Mucosa of descending colon (tissue), 3 donors: ENCODE measurements around the gene CD38. TPM values are rescaled to one million over a fixed set of nuclear protein-coding genes. Genes with fewer than 3 reads are reported as not detected.

ENCODE experiments used
- ATAC-seq: fragments of 200-7000 bp; cut with Tn5 transposase; one replicate; pipeline ENCODE4 v1.9.1; 2020; ENCODE audit warnings: mild to moderate bottlenecking, moderate library complexity
- DNase-seq, 3 donors: peaks; one replicate each; pipeline ENCODE4 v3.0.0-alpha.2; 2020
- H3K36me3 ChIP-seq: fragments of 200-600 bp; one replicate; pipeline ENCODE4 v1.8.0; 2021; ENCODE audit warnings: low read depth, mild to moderate bottlenecking
- H3K4me1 ChIP-seq: fragments of 200-600 bp; one replicate; pipeline ENCODE4 v1.8.0; 2021; ENCODE audit warnings: low read depth, mild to moderate bottlenecking
- H3K4me3 ChIP-seq: fragments of 200-600 bp; one replicate; pipeline ENCODE4 v1.8.0; 2021; ENCODE audit warnings: mild to moderate bottlenecking
- H3K9me3 ChIP-seq: fragments of 200-600 bp; one replicate; pipeline ENCODE4 v1.8.0; 2021; ENCODE audit warnings: mild to moderate bottlenecking
- intact Hi-C, 2 donors: fragments of 100-400 bp; cut with DNase I in 1 of 2; cut with micrococcal nuclease in 1 of 2; formaldehyde crosslinking; loops; one replicate each; pipeline versions ENCODE4 v1.11.0 to v1.11.1; 2022; cut with DNase I, micrococcal nuclease
- total RNA-seq, 3 donors: library from RNA; stranded (reverse); fragmentation: NEBNext Ultra II Directional in 2 of 3; extraction: Animal tissue kit (Norgen Biotek cat#: 25700) in 2 of 3; gene quantifications; one replicate each; pipeline versions ENCODE4 v1.2.1 to v1.2.4, GENCODE V29; 2021 to 2023
- TF ChIP-seq, protein P1 (sequence below): fragments of 200-600 bp; IDR thresholded peaks from one replicate; pipeline ENCODE4 v1.8.0; 2022; ENCODE audit warnings: antibody characterized with exemption, mild to moderate bottlenecking
- donor health status: DM: no; HTN: no; CAD: no; lungs with moderate emphysema.
- donor health status: DM: no; HTN: no; CAD: no.
- donor health status: DM: no; HTN: yes; CAD: no.

CD38 gene
- total RNA-seq, 3 donors from 2014 or later, result 1.8 to 6.2 (median 3.8) TPM

DNA sequence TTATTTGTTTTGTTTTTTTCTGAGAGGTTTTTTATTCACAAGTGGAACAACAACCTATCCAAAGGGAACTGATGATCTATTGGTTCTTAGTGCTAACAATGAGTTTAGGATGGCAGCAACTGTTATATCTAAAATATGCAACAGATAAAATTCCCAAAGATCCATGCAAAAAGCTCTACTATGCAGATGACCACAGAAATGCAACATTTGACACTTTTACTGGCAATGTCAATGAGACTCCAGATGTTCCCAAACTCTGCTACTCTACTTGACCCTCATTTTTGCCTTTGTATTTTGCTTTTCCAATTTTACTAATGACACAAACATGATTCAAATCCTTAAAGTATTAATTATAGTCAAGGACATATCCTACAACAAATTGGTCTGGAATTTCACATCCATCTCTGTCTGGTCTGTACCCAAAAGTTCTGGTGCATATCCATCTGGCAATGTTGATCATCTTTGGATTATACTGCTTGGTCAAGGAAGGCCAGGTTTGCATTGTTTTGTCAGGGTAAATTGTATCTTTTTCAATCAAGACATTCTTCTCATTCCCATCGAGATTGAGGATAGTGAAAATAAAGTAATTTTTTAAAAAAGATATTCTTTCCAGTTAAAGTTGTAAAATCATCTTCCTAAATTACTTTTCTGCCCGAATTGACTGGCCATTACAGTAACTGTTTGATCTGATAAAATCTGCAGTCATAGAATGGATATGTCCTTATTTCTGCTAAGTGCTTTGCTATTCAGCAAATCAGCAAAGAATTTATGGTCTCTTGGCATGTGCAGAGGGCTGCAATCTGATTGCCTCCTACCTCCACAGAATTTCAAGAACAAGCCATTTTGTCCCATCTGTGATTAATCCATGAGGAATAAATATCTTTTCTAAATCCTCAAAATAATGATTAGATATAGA is 86.8 kb downstream of the CD38 start:
- H3K9me3 ChIP-seq, result no peaks in the 10 kb centered on the region
- no peaks in the 10 kb centered on the region for H3K36me3 ChIP-seq
- H3K4me3 ChIP-seq, result no peak overlapping the region
- intact Hi-C loops, result no loop called here
- no peak for DNase-seq
- H3K4me1 ChIP-seq, result no peaks in the 10 kb centered on the region
- TF ChIP-seq, protein P1, sequence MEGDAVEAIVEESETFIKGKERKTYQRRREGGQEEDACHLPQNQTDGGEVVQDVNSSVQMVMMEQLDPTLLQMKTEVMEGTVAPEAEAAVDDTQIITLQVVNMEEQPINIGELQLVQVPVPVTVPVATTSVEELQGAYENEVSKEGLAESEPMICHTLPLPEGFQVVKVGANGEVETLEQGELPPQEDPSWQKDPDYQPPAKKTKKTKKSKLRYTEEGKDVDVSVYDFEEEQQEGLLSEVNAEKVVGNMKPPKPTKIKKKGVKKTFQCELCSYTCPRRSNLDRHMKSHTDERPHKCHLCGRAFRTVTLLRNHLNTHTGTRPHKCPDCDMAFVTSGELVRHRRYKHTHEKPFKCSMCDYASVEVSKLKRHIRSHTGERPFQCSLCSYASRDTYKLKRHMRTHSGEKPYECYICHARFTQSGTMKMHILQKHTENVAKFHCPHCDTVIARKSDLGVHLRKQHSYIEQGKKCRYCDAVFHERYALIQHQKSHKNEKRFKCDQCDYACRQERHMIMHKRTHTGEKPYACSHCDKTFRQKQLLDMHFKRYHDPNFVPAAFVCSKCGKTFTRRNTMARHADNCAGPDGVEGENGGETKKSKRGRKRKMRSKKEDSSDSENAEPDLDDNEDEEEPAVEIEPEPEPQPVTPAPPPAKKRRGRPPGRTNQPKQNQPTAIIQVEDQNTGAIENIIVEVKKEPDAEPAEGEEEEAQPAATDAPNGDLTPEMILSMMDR, result no peak
- no peak for ATAC-seq

DNA sequence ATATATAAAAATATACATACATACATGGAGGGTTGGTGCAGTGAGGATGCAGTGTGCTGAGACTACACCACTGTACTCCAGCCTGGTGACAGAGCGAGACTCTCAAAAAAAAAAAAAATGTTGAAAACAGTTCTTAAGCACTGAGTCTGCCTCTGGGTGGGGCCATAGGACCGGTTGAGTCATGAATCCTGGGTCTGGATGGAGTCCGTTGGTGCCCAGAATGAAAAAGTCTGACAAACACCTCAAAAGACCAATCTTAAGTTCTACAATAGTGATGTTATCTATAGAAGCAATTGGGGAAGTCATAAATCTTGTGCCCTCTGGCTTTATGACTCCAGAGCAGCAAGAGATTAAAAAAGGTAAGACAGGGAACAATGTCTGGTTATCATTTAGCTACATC is 90.0 kb downstream of the CD38 start:
- Histone ChIP-seq H3K36me3 (no peaks in the 10 kb centered on the region), H3K4me3 (no peak overlapping the region), H3K9me3 (no peaks in the 10 kb centered on the region), H3K4me1 (no peaks in the 10 kb centered on the region)
- TF ChIP-seq, protein P1, result no peak
- DNase-seq (no peak), ATAC-seq (no peak)
- intact Hi-C loops, result no loop called here

DNA sequence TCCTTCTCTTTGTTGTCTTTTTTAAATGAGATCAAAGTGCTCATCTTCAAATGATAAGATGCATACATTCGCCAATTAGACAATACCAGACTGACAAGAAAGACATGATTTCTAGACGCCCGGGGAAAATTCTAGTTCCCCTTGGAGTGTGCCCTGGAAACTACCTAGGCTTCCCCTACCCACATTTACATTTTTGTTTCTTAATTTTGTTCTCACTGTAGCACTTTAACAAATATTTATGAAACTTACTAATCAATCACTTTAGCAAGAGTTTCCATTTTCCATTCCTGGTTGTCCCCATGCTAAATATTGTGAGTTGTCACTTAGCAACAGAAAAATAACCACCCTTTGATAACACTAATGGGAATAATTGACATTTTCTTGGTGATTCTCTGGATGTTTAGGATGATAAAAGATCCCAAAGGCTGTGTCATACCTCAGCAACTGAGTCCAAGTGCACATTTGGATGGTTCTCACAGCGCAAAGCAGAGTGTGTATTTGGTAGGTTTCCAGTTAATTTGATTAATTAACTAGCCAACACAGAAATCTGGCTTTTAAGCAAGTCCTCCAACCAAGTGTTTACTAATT is 90.8 kb downstream of the CD38 start:
- Histone ChIP-seq H3K4me3 (no peak overlapping the region), H3K36me3 (no peaks in the 10 kb centered on the region), H3K9me3 (no peaks in the 10 kb centered on the region), H3K4me1 (no peaks in the 10 kb centered on the region)
- ATAC-seq (no peak), DNase-seq (no peak)
- intact Hi-C loops, result no loop called here
- TF ChIP-seq, protein P1, result no peak

DNA sequence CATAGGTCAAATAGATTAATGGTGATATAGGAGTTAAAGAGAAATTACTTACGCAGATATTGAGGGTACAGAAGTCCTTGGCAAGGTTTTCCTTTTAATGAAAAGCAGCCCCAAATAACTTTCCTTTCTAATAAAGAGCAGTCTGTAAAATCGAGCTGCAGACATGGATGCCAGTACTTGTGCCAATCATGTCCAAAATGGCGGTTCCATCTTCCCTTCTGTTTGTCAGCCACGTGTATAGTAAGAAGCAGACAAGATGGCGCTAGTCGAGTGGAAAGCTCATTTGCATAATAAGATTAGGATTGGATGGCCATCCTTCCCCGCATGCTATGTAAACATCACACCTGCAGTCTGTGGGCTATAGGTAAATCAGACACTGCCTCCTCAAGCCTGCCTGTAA is 92.0 kb downstream of the CD38 start:
- Histone ChIP-seq H3K4me1 (no peaks in the 10 kb centered on the region), H3K4me3 (no peak overlapping the region), H3K9me3 (no peaks in the 10 kb centered on the region), H3K36me3 (no peaks in the 10 kb centered on the region)
- ATAC-seq, result no peak
- intact Hi-C loops, result no loop called here
- no peak for DNase-seq
- TF ChIP-seq, protein P1, result no peak

DNA sequence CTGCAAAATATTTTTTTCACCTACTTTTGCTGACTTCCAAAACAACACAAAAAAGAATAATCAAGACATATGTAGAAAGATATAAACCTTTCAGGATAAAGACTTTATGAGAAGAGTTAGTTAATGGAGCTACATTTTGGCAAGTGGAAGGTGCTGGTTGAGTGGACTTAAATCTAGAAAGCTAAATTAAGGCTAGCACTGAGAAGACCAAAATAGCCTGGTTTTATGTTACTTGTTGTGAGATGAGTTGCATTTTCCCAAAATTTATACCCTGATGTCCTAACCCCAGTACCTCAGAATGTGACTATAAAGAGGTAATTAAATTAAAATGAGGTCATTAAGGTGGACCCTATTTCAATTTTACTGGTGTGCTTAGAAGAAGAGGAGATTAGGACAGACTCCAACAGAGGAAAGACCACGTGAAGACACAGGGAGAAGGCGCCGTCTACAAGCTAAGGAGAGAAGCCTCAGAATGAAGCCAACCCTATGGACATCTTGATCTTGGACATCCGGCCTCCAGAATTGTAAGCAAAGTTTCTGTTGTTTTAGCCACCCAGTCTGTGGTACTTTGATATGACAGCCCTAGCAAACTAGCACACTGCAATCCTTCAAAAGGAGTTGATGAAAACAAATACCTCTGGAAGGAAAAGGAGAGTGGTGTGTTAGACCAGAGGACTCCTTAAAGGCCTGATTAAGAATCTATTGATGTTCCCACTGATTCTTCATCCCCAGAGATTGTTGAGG is 93.0 kb downstream of the CD38 start:
- TF ChIP-seq, protein P1, result no peak
- ATAC-seq (no peak), DNase-seq (no peak)
- intact Hi-C loops, result no loop called here
- Histone ChIP-seq H3K4me1 (no peaks in the 10 kb centered on the region), H3K36me3 (no peaks in the 10 kb centered on the region), H3K4me3 (no peak overlapping the region), H3K9me3 (no peaks in the 10 kb centered on the region)
